ENCODE results near the gene EIF1AX.
A peak's percentile ranks its signal among the peaks of the same experiment; 100 is the strongest.
"Not testable (repeated sequence)": the region's sequence is repeated elsewhere in the genome, so short reads cannot be mapped to it uniquely, and the experiment has no call there.

Gene EIF1AX, protein sequence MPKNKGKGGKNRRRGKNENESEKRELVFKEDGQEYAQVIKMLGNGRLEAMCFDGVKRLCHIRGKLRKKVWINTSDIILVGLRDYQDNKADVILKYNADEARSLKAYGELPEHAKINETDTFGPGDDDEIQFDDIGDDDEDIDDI

DNA sequence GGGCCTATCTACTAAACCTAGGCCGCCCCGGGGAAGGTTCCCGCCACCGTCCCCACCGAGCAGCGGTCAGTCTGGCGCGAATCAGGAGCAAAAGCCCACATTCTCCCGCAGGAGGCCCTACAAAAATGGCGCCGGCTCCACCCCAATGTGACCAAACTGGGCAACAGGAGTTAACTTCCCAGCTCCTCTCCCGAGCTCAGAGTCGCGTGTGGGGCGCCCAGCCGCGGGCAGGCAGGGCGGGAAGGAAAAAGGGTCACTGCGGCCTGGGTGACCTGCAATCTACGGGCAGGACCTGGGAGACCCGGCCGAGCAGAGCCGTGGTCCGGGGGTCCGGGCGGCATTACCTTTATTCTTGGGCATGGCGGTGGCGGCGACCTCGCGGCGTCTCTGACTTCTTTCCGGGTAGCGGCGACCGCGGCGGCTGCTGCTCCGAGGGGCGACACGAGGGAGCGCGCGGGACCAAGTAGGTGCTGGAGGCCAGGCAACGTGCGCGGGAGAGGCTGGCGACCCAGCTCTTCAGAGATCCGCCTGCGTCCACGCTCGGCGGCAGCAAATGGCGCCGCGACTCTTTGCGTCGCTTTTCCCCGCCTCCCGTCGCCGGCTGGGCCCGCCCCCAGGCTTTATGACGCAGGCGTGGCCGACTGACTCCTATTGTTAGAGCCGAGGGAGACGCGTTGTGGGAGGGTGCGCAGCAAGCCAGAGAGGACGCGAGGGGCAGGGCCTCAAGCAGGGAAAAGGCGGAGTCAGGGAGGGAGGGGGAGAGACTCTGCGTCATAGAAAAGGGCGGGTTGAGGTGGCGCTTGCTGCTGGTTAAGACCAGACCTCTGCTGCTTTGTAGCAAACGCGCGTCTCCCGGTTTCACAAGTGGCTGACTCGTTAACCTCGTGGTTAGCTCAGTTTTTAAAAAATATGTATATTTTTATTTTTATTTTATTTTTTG is at the start of gene EIF1AX:
Gene EIF1AX, minus strand, starts transcription at position 558 of the 940 bp plus-strand sequence. Its CDS starts 198 bp downstream, at position 360.
- peak; percentile 99 for DNase-seq

DNA sequence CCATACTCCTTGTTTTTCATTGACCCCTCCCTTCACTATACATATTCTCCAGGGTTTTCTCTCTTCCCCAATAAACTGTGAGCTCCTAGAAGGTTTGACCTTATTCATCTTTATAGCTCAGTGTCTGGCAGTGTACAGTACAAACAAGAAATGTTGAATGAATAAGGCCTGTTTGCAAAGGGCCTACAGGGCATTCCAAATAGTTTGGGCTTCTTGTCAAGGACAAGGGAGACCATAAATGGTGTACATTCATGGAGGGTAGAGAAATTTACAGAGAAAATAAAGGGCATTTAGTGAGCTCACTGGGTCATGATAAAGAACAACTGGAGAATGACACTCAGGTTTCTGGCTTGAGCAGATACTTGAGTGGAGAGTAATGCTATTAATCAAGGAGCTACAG is 47.5 kb upstream of the EIF1AX start:
- no peak for DNase-seq

DNA sequence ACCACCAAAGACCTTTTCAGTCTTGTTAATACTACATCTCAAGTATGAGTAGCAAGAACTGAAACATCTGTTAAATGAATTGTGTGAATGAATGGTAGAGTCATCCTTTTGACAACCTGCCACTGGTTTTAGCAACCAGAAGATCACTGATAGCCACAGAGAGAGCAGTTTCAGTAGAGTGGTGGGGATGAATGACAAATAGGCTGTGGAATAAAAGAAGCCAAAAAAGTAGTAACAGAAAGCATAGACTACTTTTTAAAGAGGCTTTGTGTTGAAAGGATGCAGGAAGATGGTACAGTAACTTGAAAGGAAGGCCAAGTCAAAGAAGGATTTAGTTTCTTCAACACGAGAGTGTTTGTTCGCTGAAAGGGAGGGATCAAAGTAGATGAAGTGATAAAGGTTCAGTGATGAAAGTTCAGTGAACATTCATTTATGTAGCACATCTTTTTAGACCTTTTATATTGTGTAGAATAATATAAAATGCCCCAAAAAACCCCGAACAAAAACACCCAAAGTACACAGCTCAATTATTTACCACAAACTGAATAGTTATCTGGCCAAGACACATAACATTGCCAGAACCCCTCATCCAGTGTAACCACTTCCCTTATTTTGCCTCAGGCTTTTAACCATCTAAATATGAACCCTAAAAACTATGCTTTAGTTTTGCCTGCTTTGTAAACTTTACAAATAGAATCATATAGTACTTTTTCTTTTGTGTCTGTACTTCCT is 40.1 kb upstream of the EIF1AX start:
- no peak for DNase-seq

DNA sequence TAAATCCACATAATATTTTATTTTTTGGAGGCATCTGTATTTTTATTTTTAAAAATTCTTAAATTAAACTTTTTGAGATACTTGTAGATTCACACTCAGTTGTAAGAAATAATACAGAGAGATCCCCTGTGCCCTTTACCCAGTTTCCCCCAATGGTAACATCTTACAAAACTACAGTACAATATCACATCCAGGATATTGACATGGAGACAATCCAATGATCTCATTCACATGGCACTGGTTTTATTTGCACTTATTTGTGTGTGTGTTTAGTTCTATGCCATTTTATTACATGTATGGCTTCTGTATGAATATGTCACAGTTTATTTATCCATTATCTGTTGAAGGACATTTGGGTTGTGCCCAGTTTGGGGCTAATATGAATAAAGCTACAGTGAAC is 35.5 kb upstream of the EIF1AX start:
- no peak for DNase-seq

DNA sequence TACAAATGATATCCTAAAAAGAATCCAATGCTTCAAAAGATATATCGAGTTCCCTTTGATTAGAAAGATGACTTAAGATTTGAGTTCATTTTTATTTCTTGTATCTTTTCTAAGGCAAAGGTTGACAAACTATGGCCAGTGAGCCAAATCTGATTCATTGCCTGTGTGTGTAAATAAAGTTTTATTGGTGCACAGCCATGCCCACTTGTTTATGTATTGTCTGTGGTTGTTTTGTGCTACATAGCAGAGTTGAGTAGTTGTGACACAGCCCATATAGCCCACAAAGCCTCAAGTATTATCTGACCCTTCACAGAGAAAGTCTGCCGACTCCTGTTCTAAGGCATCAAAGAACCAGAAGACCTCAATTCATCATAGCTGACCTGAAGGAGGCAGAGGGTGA is 32.2 kb upstream of the EIF1AX start:
- no peak for DNase-seq

DNA sequence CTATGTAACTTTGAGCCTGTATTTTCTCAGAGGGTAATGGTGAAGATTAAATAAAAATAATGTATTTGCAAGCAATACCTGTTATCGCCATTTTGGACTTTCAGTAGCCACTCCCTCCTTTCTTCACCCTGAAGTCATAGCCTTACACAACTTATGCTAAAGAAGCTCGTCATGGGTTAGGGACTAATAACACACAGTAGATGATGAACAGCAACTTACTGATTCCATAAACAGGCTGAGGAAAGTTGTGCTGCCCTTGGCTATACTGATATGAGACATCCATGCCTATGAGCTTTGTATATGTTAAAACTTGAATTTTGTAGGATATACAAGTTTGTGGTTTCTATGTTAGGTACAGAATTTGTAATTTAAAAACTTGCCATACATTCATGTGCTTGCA is 31.7 kb upstream of the EIF1AX start:
- DNase-seq: no peak

DNA sequence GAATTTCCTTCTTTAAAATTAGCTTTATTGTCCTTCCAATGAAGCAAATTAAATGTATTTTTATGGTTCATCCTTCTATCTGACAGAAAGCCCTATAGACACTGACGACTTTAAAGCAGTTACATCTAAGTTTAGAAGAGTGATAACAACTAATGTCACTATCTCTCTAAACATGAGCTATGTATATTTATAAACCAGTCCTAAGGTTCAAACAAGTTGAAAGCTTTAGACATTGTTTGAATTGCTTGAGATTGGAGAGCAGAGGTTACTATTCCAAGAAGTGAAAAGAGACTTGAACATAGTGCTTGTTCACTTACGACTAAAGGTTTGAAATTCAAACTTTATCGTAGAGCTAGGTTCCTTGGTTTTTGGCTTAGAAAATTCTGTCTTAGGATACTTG is 30.2 kb upstream of the EIF1AX start:
- DNase-seq: no peak

DNA sequence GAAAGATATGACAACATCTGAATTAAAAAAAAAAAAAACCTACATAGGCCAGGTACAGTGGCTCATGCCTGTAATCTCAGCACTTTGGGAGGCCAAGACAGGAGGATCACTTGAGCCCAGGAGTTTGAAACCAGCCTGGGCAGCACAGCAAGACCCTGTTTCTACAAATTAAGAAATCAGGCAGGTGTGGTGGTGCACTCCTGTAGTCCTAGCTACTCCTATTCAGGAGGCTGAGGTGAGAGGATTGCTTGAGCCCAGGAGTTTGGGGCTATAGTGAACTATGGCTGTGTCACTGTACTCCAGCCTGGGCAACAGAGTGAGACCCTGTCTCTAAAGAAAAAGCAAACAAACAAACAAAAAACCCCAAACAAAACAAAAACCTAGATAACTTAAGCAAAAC is 20.9 kb upstream of the EIF1AX start:
- DNase-seq: not testable (repeated sequence)

DNA sequence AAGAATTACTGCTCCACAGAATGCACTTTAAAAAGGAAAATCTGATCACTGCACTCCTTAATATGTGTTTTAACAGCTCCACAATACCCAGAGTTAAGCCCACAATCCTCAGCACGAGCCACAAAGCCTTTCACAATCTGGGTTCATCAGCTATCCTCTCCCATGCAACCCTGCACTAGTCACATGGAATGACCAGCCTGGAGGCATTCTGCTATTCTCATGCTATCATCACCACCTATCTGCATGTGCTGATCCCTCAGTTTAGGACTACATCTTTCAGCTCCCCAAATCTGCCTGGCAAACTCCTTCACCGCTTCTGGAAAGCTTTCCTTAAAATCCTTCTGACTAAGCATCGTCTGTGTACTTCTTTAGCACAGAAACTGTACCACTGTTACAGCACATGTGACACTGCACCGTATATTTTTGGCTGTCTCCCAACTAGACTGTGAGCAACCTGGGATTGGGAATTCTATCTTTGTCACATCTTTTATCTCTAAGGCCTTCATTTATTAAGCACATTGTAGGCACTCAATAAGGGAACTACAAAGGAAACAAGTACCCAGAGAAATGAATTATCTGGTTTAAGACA is 18.3 kb upstream of the EIF1AX start:
- no peak for DNase-seq

DNA sequence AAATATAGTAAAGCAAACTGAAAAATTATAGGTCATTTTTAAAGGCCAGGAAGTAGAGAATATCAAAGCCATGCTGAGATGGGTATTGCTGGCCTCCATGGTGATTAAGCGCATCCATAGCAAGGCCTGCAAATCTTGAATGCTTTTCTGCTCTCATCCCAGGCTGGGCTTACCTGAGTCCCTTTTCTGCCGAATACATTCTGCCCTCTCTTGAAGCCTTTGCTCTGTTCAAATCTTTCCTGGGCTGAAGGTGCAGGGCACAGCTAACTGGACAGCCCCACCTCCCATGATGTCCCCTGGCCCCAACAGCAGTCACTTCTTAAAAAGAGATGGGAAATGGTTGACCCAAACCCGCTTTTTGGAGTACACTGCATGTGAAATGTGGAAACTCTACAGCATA is 10.1 kb upstream of the EIF1AX start:
- DNase-seq: no peak

DNA sequence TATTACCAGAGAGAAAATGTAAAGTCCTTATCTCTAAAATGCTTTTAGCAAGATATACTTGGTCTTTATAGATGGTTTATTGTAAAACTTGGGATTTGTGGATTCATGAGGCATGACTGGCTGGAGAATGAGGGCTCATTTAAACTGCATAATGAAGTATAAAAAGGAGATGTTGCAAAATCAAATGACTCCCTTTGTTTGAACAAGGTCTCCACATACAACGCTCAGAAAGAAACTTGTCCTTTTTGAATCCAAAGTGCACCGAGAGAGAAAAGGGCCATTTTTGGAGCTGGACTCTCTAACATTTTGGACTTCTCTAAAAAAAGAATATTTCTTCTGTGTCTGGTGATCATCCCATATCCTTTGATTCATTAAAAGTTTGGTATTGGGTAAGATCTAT is 7.7 kb upstream of the EIF1AX start:
- DNase-seq: no peak

DNA sequence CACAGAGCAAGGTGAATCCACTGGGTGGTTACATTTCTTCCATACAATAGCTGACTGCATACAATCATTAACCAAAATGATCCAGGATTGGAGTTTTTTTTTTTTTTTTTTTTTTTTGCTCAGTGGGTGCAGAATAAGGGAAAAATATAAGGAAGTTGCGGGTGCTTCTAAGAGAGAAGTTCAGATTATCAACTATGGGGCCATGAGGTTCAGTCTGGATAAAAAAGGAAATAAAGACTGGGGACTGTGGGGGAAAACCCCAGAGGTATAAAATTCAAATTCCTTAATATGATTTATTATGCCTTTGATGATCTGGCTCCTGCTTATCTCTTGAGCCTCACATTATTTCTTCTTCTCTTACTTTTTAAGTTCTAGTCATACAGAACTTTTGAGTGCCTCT is 5.9 kb upstream of the EIF1AX start:
- no peak for DNase-seq

DNA sequence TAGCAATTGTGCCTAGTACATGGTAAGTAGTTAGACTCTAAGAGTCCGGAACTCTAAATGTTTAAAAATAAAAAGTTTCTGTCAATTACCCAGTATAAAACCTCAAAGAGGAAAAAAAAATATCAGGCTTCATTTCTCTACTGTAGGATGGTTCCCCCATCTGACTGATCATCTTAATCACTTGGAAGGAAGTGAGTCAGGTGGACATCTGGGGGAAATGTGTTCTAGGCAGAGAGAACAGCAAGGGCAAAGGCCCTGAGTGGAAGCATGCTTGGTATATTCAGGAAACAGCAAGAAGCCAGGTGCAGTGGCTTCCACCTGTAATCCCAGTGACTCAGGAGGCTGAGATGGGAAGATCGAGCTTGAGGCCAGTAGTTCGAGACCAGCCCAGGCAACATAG is 2.9 kb upstream of the EIF1AX start:
- DNase-seq: no peak

DNA sequence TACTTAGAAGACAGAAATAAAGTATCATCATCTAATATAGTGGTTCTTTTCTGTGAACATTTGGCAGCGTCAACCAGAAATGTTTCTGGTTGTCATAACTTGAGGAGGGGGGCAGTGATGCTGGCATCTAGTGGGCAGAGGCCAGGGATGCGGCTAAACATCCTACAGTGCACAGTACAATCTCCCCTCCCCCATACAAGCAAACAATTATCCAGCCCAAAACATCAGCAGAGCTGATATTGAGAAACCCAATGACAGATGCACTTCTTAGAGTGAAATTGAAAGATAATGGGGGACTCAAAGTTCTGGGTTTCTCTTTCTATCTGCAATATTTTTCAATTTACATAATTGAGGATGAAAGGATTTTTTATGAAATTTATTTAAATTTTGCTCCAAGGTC is 1.9 kb upstream of the EIF1AX start:
- no peak for DNase-seq

DNA sequence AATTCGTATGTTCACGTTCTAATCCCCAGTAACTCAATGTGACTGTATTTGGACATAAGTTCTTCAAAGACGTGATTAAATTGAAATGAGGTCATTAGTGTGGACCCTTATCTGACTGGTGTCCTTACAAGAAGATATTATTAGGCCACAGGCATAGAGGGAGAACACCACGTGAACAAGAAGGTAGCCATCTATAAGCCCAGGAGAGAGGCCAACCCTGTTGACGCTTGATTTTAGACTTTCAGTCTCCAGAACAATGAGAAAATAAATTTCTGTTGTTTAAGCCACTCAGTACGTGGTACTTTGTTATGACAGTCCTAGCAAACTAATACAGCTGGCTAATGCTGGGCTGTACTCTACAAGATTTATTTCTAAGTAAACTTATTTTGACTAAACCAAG is 1.5 kb upstream of the EIF1AX start:
- no peak for DNase-seq

DNA sequence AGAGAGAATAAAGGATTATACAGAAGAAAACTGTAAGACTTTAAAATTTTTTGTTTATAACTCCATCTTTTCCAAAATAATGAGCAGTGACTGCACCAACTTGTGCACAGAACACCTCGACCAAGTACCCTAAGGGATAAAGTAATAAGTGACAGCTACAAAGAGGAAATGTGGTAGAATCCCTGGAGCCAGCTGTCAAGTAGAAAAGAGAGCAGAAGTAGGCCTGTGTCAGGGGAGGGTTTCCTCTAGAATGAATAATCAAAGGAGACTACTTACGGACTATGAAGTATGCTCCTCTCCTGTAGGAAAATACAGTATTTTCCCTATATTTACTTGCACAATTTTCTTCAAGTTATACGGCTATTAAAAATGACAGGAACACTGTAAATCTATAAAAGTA is 1.2 kb downstream of the EIF1AX start:
- no peak for DNase-seq

DNA sequence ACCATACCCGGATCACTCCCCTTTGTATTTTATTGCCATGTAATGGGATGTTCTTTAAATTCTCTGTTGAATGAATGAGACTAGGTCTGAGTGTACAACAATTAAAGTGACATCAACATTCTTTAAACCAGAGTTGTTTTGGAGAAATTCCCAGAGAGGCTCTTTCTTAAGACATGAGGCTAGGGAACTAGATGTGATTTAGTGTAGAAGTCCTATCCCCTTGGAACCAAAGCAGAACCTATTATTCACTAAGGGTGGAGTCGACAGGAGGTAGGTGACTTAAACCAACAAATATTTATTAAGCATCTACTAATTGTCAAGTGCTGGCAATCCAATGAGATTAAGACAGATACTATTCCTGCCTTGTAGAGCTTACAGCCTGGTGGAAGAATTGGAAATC is 1.7 kb downstream of the EIF1AX start:
- no peak for DNase-seq

DNA sequence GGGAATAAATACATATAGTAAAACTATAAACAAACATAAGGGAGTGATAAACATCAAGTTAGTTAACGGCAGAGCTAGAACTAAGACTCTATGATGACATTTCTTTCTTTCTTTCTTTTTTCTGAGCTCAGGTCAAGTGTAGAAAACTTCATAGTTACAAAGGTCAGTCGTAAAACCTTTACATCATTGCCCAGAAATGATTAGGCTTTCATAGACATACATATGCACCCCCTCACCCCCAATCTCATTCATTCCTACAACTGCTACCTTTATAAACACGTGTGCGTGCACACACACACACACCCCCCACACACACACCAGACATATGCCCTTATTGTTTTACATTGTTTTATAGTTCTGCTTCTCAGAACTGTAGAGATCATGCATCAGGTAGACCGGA is 5.7 kb downstream of the EIF1AX start:
- DNase-seq: no peak

DNA sequence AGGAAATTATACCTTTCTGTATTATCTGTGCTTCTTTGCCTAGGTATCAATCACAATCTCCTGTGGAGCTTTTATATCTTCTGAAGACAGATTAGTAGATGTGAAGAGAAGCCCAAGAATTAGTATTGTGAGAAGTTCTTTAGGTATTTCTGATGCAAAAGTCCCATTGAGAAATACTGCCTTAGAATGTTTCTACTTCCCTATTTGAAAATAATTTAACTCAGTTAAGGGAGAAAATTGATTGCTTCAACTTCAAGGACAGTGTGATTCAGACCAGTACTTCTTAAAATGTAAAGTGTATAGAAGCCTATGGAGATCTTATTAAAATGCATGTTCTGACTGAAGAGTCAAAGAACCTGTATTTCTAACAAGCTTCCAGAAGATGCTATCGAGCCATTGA is 9.0 kb downstream of the EIF1AX start:
- no peak for DNase-seq

DNA sequence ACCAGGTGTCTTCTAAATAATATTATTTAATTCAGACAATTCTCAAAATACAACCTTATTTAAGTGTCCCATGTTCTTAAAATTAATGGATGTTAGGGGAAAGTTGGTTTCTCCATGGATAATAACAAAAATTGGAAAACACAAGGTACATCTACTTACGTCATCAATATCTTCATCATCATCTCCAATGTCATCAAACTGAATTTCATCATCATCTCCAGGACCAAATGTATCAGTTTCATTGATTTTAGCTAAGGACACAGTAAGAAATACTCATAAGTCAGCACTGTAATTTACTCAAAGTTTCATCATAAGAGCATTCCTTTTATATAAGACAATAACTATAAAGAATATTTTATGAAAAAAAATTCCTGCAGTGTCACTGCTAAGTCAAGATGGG is 11.3 kb downstream of the EIF1AX start:
- DNase-seq: no peak

DNA sequence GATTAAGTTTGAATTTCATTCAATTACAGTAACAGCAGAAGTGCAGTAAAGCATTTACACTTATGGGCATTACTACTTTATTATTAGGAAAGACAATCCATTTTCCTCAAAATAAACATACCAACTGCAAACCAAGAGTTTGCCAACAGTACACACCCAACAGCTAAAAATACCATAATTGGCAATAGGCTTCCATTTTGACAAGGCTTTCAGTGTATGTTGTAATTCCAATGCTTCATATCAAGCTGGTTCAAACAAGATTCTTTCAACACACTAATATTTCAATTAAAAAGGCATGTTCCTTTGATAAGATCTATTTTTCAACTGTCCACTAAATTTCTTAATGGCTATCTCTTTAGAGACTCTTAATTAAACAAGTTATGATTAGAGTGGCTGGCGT is 12.1 kb downstream of the EIF1AX start:
- no peak for DNase-seq

DNA sequence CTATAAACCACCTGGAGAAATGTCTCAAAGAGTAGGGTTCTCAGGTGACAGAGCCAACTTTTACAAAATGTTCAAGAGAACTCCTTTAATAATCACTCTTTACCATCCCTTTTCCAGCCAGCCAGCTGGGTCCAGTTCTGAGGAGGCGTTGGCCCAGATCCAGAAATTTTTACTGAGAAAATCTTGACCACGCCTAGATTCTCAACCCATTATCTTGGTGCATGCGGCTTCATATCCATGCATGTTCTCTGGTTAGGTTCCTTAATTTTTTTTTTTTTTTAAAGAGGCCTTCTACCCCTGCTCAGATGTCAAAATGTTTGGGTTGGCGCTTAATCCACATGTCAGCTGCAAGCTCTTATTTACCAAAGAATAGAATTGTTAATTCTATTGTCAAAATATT is 13.0 kb downstream of the EIF1AX start:
- no peak for DNase-seq

DNA sequence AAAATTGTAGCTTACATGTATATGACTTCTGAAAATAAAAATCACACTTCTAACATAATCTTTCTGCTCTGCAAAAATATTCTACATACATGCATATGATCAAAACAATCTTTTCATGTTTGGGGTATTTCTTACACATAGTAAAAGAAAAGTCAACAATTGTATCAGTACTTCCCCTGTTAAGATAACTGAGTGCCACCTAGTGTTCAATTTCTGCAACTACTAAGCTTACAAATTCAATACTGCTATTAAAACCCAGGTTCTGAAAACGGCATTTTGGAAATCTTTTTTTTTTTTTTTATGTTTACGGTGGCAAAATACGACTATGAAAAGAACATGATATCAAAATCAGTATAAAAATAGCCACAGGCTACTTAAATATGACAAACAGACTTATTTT is 14.2 kb downstream of the EIF1AX start:
- not testable (repeated sequence) for DNase-seq

DNA sequence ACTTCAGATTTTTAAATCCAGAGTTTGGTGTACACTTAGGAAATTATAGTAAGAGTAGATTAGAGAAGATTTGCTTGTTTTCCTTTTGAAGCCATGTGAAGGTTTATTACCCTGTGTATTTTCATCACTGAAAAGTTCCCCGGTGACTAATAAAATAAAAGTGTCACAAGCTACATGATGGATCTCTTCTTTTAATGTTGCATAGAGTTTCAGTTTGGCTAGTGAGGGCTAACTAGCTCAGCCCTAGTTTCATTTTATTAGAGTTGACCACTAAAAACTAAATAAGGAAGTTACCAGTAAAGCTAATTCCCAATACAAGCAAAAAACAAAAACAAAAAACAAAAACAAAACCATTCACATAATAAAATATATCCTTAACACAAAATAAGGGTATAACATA is 14.8 kb downstream of the EIF1AX start:
- not testable (repeated sequence) for DNase-seq
